WTC11 (cell line): Measurements from ENCODE around the gene CCDC126.

Experiments
- IRF2 ChIP-seq: sonication (generic); formaldehyde crosslinking; IDR thresholded peaks from 2 replicates; pipeline ENCODE4 v1.8.0; 2022; ENCODE audit warnings: low read depth, missing genetic modification reagents, borderline replicate concordance
- TF ChIP-seq, protein P1 (sequence below): fragments of 200-600 bp; IDR thresholded peaks from 2 replicates; pipeline ENCODE4 v1.8.0; 2022; ENCODE audit warnings: antibody characterized with exemption
- TF ChIP-seq, protein P2 (sequence below): sonication (generic); formaldehyde crosslinking; IDR thresholded peaks from 2 replicates; pipeline ENCODE4 v1.8.1; 2022; ENCODE audit warnings: low read depth, mild to moderate bottlenecking, moderate library complexity, missing genetic modification reagents, borderline replicate concordance
- TF ChIP-seq, protein P3 (sequence below): sonication (generic); formaldehyde crosslinking; IDR thresholded peaks from 2 replicates; pipeline ENCODE4 v1.8.0; 2023; ENCODE audit warnings: missing genetic modification reagents, mild to moderate bottlenecking, borderline replicate concordance
- TF ChIP-seq, protein P4 (sequence below): sonication (generic); formaldehyde crosslinking; IDR thresholded peaks from 2 replicates; pipeline ENCODE4 v1.8.1; 2022; ENCODE audit warnings: missing genetic modification reagents, borderline replicate concordance

DNA sequence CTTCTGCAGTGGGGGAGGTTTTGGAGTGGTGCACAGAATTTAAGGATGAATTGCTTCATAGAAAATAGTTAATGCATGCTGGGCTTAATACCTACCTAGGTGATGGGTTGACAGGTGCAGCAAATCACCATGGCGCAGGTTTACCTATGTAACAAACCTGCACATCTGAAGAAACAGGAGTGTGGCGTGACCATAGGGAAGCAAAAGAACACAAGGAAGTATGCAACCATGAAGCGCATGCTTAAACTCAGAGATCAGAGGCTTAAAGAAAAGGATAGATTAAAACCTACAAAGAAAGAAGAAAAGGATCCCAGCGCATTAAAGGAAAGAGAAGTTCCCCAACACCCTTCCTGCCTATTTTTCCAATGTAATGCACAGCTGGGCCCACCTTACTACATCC, 22.0 kb downstream of the CCDC126 start:
- TF ChIP-seq, protein P1, sequence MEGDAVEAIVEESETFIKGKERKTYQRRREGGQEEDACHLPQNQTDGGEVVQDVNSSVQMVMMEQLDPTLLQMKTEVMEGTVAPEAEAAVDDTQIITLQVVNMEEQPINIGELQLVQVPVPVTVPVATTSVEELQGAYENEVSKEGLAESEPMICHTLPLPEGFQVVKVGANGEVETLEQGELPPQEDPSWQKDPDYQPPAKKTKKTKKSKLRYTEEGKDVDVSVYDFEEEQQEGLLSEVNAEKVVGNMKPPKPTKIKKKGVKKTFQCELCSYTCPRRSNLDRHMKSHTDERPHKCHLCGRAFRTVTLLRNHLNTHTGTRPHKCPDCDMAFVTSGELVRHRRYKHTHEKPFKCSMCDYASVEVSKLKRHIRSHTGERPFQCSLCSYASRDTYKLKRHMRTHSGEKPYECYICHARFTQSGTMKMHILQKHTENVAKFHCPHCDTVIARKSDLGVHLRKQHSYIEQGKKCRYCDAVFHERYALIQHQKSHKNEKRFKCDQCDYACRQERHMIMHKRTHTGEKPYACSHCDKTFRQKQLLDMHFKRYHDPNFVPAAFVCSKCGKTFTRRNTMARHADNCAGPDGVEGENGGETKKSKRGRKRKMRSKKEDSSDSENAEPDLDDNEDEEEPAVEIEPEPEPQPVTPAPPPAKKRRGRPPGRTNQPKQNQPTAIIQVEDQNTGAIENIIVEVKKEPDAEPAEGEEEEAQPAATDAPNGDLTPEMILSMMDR: no peak
- TF ChIP-seq IRF2 (CRISPR knock-in tag): no peak
- TF ChIP-seq, protein P2, sequence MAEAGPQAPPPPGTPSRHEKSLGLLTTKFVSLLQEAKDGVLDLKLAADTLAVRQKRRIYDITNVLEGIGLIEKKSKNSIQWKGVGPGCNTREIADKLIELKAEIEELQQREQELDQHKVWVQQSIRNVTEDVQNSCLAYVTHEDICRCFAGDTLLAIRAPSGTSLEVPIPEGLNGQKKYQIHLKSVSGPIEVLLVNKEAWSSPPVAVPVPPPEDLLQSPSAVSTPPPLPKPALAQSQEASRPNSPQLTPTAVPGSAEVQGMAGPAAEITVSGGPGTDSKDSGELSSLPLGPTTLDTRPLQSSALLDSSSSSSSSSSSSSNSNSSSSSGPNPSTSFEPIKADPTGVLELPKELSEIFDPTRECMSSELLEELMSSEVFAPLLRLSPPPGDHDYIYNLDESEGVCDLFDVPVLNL: no peak
- TF ChIP-seq, protein P3, sequence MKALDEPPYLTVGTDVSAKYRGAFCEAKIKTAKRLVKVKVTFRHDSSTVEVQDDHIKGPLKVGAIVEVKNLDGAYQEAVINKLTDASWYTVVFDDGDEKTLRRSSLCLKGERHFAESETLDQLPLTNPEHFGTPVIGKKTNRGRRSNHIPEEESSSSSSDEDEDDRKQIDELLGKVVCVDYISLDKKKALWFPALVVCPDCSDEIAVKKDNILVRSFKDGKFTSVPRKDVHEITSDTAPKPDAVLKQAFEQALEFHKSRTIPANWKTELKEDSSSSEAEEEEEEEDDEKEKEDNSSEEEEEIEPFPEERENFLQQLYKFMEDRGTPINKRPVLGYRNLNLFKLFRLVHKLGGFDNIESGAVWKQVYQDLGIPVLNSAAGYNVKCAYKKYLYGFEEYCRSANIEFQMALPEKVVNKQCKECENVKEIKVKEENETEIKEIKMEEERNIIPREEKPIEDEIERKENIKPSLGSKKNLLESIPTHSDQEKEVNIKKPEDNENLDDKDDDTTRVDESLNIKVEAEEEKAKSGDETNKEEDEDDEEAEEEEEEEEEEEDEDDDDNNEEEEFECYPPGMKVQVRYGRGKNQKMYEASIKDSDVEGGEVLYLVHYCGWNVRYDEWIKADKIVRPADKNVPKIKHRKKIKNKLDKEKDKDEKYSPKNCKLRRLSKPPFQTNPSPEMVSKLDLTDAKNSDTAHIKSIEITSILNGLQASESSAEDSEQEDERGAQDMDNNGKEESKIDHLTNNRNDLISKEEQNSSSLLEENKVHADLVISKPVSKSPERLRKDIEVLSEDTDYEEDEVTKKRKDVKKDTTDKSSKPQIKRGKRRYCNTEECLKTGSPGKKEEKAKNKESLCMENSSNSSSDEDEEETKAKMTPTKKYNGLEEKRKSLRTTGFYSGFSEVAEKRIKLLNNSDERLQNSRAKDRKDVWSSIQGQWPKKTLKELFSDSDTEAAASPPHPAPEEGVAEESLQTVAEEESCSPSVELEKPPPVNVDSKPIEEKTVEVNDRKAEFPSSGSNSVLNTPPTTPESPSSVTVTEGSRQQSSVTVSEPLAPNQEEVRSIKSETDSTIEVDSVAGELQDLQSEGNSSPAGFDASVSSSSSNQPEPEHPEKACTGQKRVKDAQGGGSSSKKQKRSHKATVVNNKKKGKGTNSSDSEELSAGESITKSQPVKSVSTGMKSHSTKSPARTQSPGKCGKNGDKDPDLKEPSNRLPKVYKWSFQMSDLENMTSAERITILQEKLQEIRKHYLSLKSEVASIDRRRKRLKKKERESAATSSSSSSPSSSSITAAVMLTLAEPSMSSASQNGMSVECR (CRISPR knock-in tag): no peak
- TF ChIP-seq, protein P4, sequence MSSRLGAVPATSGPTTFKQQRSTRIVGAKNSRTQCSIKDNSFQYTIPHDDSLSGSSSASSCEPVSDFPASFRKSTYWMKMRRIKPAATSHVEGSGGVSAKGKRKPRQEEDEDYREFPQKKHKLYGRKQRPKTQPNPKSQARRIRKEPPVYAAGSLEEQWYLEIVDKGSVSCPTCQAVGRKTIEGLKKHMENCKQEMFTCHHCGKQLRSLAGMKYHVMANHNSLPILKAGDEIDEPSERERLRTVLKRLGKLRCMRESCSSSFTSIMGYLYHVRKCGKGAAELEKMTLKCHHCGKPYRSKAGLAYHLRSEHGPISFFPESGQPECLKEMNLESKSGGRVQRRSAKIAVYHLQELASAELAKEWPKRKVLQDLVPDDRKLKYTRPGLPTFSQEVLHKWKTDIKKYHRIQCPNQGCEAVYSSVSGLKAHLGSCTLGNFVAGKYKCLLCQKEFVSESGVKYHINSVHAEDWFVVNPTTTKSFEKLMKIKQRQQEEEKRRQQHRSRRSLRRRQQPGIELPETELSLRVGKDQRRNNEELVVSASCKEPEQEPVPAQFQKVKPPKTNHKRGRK (CRISPR knock-in tag): no peak
